HUES48 (cell line): ENCODE measurements around the gene ZBTB22.
"Not testable (repeated sequence)": the region's sequence is repeated elsewhere in the genome, so short reads cannot be mapped to it uniquely, and the experiment has no call there.

Experiments used
- H3K27ac ChIP-seq: one replicate; pipeline ENCODE4 v1.7.0; 2013; ENCODE audit warnings: low read depth, low read length, inconsistent platforms
- H3K27me3 ChIP-seq: 2 replicates; pipeline ENCODE4 v1.6.1; 2013; ENCODE audit warnings: mild to moderate bottlenecking, low read length; ENCODE audit not compliant: control insufficient read depth, insufficient read depth
- H3K36me3 ChIP-seq: 2 replicates; pipeline ENCODE4 v1.6.1; 2013; ENCODE audit warnings: low read length; ENCODE audit not compliant: control insufficient read depth, insufficient read depth
- H3K4me1 ChIP-seq: 2 replicates; pipeline ENCODE4 v1.6.1; 2013; ENCODE audit warnings: mild to moderate bottlenecking, low read length; ENCODE audit not compliant: control insufficient read depth, insufficient read depth
- H3K4me3 ChIP-seq: 2 replicates; pipeline ENCODE4 v1.5.1; 2013; ENCODE audit warnings: mild to moderate bottlenecking, low read depth, low read length
- H3K9ac ChIP-seq: 2 replicates; pipeline ENCODE4 v1.6.1; 2013; ENCODE audit warnings: mild to moderate bottlenecking, low read depth, low read length, moderate library complexity
- H3K9me3 ChIP-seq: 2 replicates; pipeline ENCODE4 v1.6.1; 2013; ENCODE audit warnings: low read length; ENCODE audit not compliant: control insufficient read depth, insufficient read depth

Gene ZBTB22

DNA sequence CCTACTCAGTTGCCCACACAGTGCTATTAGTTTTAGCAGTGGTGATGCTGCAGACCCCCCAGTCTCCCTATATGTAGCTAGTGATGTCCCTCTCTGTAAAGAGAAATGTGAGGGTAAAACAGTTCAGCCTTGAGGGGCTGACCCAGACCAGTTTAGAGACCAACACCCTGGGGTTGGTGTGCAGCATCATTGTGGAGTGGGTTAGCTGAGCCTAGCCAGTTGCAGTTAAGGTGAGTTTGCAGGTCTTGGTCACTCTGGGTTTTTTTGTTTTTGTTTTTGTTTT, 41.0 kb downstream of the ZBTB22 start:
- Histone ChIP-seq H3K9ac (peak overlapping the region; percentile 71), H3K9me3 (no peaks in the 10 kb centered on the region)

GRCh38 chr6:33275795-33276580, 41.6 kb downstream of the ZBTB22 start:
- peaks cover 28% of the 10 kb centered on the region for H3K4me1 ChIP-seq

More for the DNA sequence above, 41.0 kb downstream of the ZBTB22 start:
- H3K27ac ChIP-seq: peak overlapping the region; percentile 98
- H3K36me3 ChIP-seq: peaks cover 70% of the 10 kb centered on the region
- peaks cover 28% of the 10 kb centered on the region for H3K4me1 ChIP-seq
- no peaks in the 10 kb centered on the region for H3K27me3 ChIP-seq
- peak overlapping the region; percentile 99 for H3K4me3 ChIP-seq

DNA sequence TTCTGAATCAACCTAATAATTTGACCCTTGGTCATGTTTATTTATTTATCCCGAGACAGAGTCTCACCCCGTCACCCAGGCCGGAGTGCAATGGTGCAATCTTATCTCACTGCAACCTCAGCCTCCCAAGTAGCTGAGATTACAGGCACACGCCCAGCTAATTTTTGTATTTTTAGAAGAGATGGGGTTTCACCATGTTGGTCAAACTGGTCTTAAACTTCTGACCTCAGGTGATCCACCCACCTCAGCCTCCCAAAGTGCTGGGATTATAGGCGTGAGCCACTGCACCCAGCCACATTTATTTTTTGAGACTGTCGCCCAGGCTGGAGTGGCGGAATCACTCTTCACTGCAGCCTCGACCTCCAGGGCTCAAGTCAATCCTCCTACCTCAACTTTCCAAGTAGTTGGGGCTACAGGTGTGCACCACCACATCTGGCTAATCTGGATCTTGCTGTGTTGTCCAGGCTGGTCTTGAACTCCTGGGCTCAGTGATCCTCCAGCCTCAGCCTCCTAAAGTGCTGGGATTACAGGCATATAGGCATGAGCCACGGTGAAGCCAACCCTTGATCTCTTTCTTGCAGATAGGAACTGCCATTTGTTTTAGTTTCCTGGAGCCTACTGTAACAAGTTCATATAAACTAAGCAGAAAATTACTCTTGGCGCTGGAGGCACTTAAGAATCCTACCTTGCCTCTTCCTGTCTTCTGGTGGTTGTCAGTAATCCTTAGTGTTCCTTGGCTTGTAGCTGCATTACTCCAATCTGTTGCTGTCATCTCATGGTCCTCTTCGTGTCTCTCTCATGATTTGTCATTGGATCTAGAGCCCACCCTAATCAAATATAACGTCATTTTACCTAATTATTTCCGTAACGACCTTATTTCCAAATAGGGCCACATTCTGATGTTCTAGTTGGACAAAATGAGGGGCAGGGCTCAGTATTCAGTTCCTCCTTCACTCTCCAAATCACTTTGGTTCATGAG, 43.3 kb downstream of the ZBTB22 start:
- Histone ChIP-seq H3K36me3 (peaks cover 55% of the 10 kb centered on the region), H3K27me3 (no peaks in the 10 kb centered on the region)

More at GRCh38 chr6:33275795-33276580, 41.6 kb downstream of the ZBTB22 start:
- Histone ChIP-seq H3K9ac (peak overlapping the region; percentile 71), H3K4me3 (peak overlapping the region; percentile 99), H3K27ac (peak overlapping the region; percentile 98), H3K36me3 (peaks cover 65% of the 10 kb centered on the region)
- not testable (repeated sequence) for H3K9me3 ChIP-seq, H3K27me3 ChIP-seq

GRCh38 chr6:33273129-33273923, 44.2 kb downstream of the ZBTB22 start:
- Histone ChIP-seq H3K36me3 (peaks cover 56% of the 10 kb centered on the region), H3K27ac (peak overlapping the region; percentile 98), H3K9ac (peak overlapping the region; percentile 97), H3K9me3 (no peaks in the 10 kb centered on the region), H3K4me1 (peaks cover 25% of the 10 kb centered on the region), H3K4me3 (peak overlapping the region; percentile 99), H3K27me3 (no peaks in the 10 kb centered on the region)

More for the DNA sequence above, 43.3 kb downstream of the ZBTB22 start:
- Histone ChIP-seq H3K27ac (peak overlapping the region; percentile 98), H3K4me1 (peaks cover 28% of the 10 kb centered on the region), H3K9ac (peak overlapping the region; percentile 97), H3K9me3 (no peaks in the 10 kb centered on the region), H3K4me3 (peak overlapping the region; percentile 99)

DNA sequence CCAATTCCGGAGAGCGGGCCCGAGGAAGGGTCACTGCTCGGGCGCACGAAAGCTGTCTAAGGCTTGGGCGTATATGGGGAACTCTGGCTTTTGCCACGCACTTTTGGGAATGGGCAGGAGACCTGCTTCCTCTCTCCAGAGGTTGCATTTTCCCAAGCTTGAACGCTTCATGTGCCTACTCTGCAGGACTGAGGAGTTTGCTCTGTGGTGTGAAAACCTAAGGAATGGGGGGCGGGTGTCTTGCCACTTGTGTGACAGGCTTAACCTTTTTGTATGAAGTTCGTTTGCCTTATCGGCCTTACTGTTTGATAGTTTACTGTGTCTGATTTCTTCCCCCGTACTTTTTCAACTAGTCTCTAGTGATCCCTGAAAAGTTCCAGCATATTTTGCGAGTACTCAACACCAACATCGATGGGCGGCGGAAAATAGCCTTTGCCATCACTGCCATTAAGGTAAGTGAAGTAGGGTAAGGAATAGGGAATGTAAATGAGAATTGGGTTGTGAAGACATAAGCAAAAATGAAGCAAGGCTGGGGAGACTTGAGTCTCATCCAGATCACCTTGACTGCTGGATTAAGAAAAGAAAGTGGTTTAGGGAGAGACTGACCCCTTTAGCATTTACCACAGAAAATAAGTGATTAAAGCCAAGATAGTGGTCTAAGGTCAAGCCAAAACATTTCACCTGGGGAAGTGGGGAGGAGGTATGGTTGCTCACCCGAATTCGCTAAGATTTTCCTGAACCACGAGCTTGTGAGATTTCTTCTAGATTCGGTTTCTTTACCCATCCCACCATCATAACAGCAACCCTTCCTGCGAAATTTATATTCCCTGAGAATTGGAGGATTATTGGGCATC, 45.0 kb downstream of the ZBTB22 start:
- Histone ChIP-seq H3K27me3 (no peaks in the 10 kb centered on the region), H3K27ac (peak overlapping the region; percentile 98), H3K4me1 (peaks cover 19% of the 10 kb centered on the region), H3K9me3 (no peaks in the 10 kb centered on the region), H3K36me3 (peaks cover 65% of the 10 kb centered on the region), H3K9ac (peak overlapping the region; percentile 97), H3K4me3 (peak overlapping the region; percentile 99)

- peak within 1 kb of the TSS; percentile 98 for H3K27ac ChIP-seq
- peak within 1 kb of the TSS; percentile 99 for H3K4me3 ChIP-seq
- no peaks in the 10 kb centered on the region for H3K9me3 ChIP-seq
- H3K9ac ChIP-seq: peak within 1 kb of the TSS; percentile 97
- H3K36me3 ChIP-seq: peaks cover 72% of the 10 kb centered on the region
- peaks cover 19% of the 10 kb centered on the region for H3K4me1 ChIP-seq
- no peaks in the 10 kb centered on the region for H3K27me3 ChIP-seq
Observed at GRCh38 chr6:33271468-33272274, 45.9 kb downstream of the ZBTB22 start, which contains the start of the genes RPS18 and VPS52. RPS18 (plus strand) TSS chr6:33272075; CDS start chr6:33272120, 45 bp downstream. VPS52 (minus strand) TSS chr6:33271876; CDS start chr6:33271675, 201 bp downstream.

- Histone ChIP-seq H3K9me3 (no peaks in the 10 kb centered on the region), H3K27ac (peak overlapping the region; percentile 98), H3K36me3 (peaks cover 72% of the 10 kb centered on the region), H3K9ac (peak overlapping the region; percentile 97), H3K4me1 (peaks cover 19% of the 10 kb centered on the region), H3K27me3 (no peaks in the 10 kb centered on the region), H3K4me3 (peak overlapping the region; percentile 99)
Observed at GRCh38 chr6:33271117-33271467, 46.5 kb downstream of the ZBTB22 start.
